ENCODE data around the gene GLI3.

GLI3 gene

DNA sequence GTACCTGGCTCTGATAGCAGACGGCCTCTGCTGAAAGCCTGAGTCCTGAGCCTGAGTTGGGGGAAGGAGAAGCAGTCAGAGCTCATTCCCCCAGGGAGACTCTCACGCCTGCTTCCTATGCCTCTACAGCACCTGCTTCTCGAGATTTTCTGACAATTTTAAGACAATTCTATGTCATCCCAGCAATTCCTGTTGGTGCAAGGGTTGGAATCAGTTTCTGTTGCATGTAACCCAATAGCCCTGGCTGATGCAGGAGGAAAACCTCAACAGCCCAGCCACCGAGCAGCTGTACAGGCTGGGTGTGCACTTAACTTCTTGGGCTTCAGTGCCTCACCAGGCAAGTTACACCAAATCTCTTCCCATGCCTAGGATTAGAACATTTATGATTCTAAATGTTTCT lies 134.7 kb downstream of the GLI3 start:
- no peak for DNase-seq

DNA sequence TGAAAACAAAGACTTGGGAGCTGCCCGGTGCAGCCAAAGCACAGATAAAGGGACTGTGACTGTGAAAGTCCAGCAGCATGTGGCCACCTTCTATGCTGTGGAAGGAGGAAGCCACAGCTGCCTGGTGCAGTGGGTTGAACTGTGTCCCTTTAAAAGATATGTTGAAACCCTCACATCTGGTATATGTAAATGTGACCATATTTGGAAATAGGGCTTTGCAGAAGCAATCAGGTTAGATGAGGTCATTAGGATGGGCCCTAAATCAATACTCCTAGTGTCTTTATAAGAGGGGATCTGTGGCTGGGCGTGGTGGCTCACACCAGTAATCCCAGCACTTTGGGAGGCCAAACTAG lies 136.9 kb downstream of the GLI3 start:
- DNase-seq: peak; percentile 39

DNA sequence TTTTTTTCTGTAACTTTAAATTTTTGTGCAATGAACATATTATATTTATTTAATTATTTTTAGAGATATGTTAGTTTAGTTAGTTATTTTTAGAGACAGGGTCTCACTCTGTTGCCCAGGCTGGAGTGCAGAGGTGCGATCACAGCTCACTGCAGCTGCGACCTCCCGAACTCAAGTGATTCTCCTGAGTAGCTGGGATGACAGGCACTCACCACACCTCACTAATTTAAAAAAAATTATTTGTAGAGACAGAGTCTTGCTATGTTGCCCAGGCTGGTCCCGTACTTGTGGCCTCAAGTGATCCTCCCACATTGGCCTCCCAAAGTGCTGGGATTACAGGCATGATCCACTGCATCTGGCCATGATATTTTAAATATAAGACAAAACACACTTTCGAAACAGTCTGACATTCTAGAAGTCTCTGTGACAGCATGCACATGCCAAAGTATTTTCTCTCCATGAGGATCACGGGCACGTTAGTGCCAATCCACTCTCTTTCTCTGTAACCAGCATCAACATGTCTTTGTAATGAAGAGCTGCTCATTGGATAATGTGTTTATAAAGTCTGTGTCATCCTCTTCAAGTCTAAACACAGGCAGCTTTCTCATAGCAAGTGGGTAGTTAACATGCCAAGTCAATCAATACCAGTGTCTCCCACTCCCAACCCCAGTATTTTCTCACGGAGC lies 137.4 kb downstream of the GLI3 start:
- no peak for DNase-seq

DNA sequence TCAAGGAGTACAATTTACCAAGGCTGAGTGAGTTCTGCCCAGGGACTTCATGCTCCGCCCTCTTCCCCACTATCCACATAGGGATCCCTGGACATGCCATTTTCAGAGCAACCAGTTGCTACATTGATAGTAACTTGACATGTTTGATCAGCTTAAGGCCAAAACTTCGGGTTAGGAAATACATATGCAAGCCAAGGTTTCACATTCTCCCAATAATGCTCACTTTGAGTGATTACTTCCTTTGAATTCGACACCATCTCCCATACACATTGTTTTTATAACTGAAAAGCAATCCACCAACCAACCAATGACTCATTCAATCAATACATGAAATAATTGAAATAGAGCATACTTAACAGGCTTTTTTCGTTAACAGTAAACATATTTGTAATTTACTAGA lies 137.9 kb downstream of the GLI3 start:
- peak; percentile 55 for DNase-seq

DNA sequence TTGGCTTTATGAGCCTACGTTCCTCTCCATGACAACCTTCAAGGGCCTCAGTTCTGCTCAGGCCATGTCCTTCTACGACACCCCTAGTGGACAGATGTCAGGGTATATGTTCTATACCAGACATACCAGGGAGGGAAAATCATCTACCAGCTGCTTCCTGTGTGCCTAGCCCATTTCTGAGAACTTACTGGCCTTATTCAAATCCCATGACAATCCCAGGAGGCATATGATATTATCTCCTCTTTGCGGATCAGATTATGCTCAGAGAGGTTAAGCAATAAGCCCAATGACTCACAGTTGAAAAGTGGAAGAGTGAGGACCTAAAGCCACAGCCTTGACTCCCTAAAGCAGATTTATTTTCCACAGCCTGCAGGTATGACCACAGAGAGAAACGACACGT lies 139.3 kb downstream of the GLI3 start:
- peak; percentile 88 for DNase-seq

DNA sequence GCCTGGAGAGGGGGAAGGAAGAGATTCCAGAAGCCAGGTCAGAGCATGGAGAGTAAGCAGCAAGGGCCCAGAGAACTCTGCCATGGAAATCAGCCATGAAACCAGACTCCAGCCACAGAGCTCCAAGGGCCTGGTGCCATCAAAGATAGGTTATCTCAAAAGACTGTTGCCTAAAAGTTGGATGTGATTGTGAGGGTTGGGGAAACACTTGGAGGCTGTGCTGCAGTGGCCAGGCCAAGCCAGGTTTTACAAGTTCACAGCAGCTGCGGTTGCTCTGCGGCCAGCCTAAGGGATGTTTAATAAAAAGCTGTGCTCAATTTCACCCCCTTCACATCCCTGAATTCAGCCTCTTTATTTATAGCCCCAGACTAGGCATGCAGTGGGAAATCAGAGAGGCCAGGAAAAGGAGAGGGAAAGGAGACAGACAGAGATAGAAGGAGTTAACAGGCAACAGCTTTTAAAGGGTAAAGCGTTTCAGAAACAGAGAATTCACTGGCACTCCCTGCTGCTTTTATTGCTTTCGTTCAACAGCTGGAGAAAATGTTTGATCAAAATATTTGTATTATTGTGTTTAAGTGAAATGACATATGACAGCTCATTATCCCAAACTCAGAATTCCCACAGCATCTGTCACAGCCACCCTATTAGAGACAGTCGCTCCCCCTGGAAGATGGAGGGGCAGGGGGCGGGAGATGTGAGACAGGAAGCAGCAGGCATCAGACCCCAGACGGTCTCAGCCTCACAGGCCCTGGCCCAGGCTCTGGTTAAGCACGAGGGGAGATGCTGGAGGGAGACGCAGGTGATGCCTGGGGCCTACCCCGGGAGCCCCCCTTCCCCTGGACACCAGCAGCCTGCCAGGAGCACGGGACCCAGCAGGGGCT lies 140.1 kb downstream of the GLI3 start:
- peak; percentile 84 for DNase-seq

DNA sequence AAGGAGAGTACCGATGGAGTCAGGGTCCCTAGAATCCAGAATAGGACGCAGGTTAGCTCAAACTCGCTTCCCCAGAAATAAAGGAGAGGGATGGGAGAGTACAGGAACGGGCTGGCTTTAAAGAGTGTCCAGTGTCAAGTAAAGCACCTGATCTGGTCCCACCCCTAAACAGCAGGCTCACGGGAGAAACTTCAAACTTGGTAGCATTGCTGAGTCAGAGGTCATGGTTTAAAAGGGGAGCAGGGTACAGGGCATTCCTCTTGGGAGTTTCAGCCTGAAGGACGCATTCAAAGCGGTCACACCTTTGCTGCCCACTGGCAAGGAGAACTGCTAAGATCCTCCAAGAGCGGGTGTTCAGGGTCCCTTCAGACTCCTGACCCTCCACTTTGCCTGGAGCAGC lies 140.7 kb downstream of the GLI3 start:
- DNase-seq: no peak

DNA sequence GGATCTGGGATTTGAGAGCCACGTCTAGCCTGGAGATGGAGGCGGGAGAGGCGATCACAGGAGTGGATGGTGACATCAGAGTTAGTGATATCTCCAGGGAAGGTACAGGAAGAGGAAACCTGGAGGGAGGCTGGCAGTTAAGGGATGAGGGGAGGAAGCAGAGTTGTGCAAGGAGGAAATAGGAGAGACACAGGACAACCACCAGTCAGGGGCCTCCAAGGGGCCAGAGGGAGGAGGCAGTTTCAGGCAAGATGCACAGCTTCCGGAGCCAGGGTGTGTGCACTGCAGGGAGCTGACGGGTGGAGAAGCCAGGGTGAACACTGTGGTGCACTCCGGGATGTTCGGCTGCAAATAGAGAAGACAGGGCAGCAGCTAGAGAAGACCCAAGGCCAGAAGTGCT lies 141.2 kb downstream of the GLI3 start:
- DNase-seq: no peak

DNA sequence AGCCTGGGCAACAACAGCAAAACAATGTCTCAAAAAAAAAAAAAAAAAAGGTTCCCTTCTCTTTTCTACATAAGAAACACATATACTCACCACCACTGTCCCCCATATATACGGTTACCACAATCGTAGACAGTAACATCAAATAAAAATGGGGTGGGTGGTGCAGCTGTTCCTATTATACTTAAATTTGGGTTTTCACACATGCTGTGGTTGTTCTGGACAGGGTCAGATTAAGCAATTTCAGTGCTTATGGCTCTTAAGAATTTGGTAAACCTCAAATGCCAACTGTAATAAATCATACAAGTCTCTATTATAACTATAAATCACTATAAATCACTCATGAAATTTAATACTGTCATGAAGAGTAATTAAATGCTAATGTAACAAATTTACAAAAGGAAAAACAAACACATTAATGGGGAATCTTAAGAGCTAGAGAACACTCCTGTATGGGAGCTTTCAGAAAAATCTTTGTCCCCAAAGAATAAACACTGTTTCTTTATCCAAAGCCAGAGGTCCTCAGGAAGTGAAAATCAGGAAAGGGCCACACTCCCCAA lies 143.6 kb downstream of the GLI3 start:
- peak; percentile 53 for DNase-seq

DNA sequence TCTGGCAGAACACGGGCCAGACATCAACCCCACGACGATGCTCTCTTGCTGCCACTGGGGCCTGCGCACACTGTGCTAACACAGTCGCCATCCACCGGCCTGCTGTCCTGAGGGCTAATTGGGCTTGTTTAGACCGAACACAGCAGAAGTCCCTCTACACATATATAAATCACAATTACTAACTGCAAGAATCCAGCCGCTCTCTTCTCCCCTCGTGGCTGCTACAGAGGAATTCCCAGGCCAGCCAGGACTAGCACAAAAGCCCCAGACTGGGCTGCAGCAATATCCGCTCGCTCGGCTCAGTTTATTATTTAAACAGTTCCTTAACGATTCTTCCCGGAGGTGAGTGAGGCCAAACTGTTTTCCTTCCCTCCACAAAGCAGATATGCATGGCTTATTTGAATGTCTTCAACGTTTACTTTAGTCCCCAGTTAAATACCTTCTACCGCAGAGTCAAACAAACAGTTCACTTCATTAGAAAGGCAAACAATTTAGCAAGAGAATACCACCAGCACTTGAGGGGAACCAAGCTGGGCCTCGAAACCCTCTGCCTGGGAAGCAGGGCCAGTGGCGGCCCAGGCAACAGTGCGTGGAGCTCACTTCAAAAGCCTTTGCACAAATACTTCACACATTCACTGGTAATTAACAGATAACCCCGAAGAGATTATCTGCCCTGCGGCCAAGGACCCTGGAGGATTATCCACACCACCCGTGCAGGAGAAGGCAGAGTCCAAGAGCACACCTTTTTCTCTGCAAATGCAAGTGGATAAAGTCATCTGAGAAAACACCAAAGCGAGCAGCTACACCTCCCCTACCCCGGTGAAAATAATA lies 145.3 kb downstream of the GLI3 start:
- no peak for DNase-seq

DNA sequence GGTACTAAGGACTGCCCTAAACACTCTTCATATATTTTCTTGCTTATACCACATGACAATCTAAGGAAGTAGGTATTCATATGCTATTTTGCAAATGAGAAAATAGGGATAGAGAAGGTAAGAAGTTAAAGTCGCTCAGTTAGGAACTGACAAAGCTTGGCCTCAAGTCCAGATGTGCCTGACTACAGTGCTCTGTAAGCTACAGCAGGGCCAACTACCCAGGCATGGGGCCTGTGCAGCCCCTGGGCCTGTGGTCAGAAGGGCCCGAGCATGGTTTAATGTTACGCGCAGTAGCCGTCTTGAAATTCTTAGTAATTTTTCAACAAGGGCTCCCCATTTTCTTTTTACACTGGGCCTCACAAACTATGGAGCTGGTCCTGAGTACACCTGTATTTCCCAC lies 146.2 kb downstream of the GLI3 start:
- no peak for DNase-seq

DNA sequence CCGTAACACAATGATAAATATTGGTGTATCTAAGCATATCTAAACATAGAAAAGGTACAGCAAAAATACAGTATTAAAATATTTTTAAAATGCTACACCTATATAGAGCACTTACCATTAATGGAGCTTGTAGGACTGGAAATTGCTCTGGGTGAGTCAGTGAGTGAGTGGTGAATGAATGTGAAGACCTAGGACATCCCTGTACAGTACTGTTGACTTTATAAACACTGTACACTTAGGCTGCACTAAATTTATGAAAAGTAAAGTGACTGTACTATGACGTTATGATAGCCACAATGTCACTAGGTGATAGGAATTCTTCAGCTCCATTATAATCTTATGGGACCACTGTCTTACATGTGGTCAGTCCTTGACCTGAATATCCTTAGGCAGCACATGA lies 147.0 kb downstream of the GLI3 start:
- no peak for DNase-seq

DNA sequence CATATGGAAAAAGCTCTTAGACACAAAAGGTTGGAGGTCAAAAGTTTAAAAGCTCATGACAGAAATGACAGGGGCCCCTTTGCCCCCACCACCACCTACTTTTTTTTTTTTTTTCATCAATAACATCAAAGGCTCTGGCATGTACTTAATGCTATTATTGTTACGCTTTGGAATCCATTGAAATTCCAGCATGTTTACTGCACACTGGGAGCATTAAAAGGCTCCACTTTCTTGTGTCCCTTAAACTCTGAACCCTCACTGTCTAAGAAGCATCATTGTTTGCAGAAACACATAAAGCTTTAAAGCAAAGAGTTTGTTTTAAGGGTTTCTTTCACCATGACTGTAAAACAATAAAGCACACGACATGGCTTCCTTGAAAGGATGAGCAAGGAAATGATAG lies 149.4 kb downstream of the GLI3 start:
- DNase-seq: no peak

DNA sequence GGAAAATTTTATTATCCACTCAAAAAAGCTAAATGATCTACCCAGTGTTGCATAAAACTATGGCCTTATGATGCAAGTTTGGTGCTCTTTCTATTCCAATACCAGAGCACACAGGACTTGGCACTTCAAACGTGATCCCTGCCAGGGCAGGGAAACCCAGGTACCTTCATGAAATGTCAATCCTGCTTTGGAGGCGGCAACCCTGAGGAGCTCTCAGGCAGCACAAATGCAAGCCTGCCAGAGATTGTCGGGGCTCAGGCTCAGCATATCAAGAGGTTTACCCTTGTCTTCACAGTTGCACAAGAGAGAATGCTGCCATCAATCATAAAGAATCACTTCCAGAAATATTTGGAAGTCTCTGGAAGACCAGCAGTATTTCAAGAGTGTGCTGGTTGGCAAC lies 151.5 kb downstream of the GLI3 start:
- no peak for DNase-seq

DNA sequence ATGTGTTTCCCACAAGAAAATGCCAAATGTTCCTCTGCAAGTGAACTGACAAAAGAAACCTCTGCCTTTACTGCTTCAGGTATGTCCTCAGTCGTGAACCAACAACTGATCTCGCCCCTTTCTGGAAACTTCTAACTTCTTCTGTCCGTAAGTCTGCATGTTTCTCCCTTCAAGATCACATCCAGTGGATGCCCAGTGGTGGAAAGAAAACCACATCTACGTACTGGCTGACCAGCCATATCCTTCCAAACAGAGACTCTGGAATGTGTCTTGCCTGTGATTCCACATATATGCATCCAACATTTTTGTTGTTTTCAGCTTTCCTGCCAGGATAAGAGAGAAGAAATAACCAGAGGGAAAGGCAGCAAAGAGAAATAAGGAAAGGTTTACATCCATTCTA lies 152.7 kb downstream of the GLI3 start:
- DNase-seq: no peak

DNA sequence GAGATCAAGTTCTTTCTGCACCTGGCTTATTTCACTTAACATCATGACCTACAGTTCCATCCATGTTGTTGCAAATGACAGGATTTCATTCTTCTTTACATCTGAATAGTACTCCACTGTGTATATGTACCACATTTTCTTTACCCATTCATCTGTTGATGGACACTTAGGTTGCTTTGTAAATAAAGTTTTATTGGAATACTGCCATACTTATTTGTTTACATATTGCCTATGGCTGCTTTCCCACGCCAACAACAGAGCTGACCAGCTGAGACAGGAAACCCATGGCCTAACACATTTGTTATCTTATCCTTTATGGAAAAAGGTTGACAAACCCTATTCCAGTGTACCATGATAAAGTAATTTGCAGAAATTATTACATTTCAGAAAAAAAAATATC lies 153.7 kb downstream of the GLI3 start:
- no peak for DNase-seq

DNA sequence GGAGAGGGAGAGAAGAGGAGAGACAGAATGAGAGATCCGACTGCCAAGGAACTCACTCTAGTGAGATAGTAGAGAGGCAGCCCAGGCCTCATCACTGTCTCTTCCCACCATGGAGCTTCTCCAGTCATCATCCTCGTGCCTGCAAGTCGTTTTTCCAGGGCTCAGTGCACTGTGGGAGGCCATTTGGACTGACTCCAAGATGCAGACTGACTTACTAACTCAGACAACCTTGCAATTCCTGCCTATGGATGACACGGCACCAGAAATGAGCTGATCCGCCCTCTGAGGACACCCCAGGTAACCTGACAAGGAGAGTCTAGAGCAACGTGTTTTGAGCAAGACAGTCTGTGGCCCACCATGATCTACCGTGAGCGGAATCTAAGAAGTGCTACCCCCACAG lies 154.9 kb downstream of the GLI3 start:
- peak; percentile 90 for DNase-seq

DNA sequence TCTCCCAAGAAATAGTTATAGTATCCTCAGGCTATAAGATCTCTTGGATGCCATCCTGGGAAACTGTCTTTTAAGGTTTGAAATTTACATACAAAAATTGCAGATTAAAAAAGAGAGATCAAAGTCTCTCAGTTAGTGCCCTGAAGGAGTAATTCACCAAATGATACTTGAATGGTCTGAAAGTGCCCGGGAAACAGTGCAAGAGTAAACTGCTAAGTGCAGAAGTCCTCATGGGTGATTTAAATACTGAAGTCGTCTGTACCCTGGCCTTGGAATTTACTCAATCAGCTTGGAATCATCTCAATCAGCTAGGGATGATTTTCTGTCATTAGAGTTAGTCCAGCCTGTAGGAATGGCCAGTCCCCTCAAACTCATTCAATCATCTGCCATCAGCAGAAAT lies 155.3 kb downstream of the GLI3 start:
- DNase-seq: no peak

DNA sequence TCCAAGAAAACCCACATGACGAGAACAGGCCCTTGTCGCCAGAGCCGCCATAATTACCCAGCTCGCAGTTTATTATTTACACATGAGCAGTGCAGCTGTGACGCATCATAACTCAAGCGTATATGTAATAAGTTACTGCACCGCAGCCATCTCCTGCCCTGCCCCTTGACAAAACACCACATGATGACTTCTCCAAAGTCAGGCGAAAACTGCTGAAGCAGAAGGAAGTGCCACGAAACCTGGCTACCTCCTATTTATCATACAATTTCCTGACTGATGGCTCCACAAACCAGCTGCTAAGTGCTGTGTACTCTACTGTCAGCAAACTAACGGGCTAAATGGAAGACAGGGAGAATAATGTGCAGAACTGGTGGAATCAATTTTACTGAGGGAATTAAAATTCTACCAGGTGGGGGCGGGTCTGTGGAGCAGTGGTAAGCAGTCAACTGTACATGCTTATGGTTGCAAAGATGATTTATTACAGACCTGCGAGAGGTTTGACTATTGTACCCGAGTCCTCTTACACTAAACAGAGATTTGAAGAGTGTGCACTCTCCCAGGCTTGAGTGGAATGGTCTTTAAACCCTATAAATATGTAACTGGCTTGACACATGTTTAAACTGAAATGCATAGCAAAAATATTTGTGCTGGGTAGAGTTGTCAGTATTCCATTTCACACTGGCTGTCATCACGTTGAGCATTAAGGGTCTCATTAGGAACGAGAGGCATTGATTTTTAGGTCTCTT lies 156.0 kb downstream of the GLI3 start:
- DNase-seq: peak; percentile 70

DNA sequence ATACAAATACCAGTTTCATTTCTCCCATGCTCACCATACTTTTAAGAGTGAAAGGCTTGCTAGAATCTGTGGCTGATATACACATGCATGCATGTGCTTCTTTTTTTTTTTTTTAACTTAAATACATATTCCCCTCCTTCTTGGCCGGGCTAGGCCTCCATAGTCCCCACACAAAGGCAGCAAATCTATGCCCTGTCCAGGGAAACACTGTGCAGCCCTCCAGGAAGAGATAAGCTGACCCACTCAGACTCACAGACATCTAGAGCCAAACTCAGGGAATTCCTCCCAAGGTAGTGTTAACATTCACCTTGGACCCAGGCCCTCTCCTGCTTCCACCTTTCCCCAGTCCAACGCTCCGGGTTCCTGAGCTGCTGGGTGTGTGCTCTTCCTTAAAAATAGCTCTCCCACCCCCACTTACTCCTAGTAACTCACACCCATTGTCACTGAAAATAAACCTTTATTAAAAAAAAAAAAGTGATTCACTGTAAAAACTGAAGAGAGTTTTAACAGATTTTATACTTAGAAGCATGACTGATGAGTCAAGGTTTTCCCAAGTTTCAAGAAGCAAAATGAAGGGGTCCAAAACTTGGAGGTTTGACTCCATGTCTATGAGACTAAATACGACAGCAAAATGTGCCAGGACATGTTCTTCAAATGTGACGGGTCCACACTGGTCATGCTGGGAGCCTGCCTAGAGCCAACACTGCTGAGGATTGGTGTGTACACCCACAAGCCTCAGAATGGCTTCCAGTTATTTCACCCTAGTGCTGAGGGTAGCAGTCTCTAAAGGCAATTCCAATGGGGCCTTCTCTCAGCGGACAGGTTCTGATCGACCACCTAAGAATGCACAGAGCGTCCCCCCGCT lies 159.5 kb downstream of the GLI3 start:
- no peak for DNase-seq

DNA sequence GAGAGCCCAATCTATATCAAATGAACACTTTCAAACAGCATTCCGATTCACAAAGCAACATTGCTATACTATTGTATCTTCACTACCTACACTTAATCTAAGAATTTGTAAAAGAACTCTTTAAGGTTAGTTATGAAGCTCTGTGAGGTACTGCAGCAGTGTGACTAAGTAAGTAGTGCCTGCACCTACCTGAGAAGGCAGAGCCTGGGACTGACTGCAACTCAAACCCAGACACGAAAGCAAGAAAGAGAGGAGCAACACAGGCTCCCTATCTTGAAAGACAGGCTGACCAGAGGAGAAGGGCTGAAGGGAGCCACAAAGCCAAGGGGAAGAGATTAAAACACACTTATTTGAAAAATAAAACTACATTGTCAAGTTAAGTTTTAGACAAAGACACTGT lies 160.1 kb downstream of the GLI3 start:
- DNase-seq: no peak

DNA sequence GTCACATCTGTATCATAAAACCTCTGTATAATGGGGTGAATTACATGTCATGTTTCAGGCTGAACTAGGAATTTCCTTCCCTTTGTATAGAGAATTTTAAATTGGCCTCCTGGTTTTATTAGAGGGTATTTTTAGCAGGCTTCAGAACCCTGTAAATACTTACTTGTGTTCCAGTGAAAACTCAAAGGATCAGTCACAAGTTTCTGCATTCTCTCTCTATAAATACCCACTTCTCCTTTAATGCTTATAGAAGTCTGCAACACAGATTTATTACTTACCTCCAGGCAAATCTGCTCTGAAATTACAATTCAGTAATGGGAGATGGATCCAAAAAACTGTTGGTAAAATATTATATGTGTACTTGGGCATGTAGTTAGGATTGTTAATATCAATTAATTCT lies 161.6 kb downstream of the GLI3 start:
- DNase-seq: no peak
